Gastroesophageal sphincter (tissue), 4 donors: ENCODE results near the gene SH3RF3. TPM values are rescaled to one million over a fixed set of nuclear protein-coding genes. Genes with fewer than 3 reads are reported as not detected.

Experiments used
- ATAC-seq: fragments of 150-250 bp; one replicate; pipeline ENCODE4 v1.9.1; 2016; ENCODE audit warnings: mild to moderate bottlenecking, moderate library complexity
- H3K27ac ChIP-seq, 4 donors: fragments of 200-600 bp; sonication (generic) in 3 of 4; 1 replicate in 3 of 4; 2 replicates in 1 of 4; pipeline ENCODE4 v1.5.1; 2016 to 2019
- H3K27me3 ChIP-seq: fragments of 200-600 bp; sonication (generic); one replicate; pipeline ENCODE4 v1.5.1; 2019
- H3K36me3 ChIP-seq, 2 donors: fragments of 200-600 bp; sonication (generic); one replicate each; pipeline ENCODE4 v1.5.1; 2019; ENCODE audit warnings: control low read depth in 1 of 2
- H3K4me1 ChIP-seq, 3 donors: fragments of 200-600 bp; sonication (generic); 1 replicate in 2 of 3; 2 replicates in 1 of 3; pipeline ENCODE4 v1.5.1; 2016 to 2019; ENCODE audit warnings: control low read depth in 2 of 3
- H3K4me3 ChIP-seq, 2 donors: fragments of 200-600 bp; sonication (generic); one replicate each; pipeline ENCODE4 v1.5.1; 2019; ENCODE audit warnings: mild to moderate bottlenecking in 1 of 2, moderate library complexity in 1 of 2
- H3K9me3 ChIP-seq, 3 donors: fragments of 200-600 bp; sonication (generic); one replicate each; pipeline ENCODE4 v1.5.1; 2017 to 2019; ENCODE audit warnings: control low read depth in 2 of 3
- CTCF ChIP-seq, 4 experiments: fragments of 200-600 bp in 2 of 4; fragments of 450-650 bp in 2 of 4; sonication (generic) in 1 of 4; IDR thresholded peaks; one replicate each; pipeline ENCODE4 v1.5.1; 2017 to 2019; ENCODE audit warnings: antibody characterized with exemption in 4 of 4, mild to moderate bottlenecking in 2 of 4, moderate library complexity in 2 of 4
- EP300 ChIP-seq: sonication (generic); formaldehyde crosslinking; IDR thresholded peaks from one replicate; pipeline ENCODE4 v1.6.1; 2017; ENCODE audit warnings: antibody characterized with exemption, mild to moderate bottlenecking
- POLR2A ChIP-seq, 2 donors: fragments of 450-650 bp; IDR thresholded peaks; one replicate each; pipeline ENCODE4 v1.6.1; 2017; ENCODE audit warnings: antibody characterized with exemption in 2 of 2, mild to moderate bottlenecking in 2 of 2, moderate library complexity in 1 of 2
- POLR2AphosphoS5 ChIP-seq: sonication (generic); formaldehyde crosslinking; IDR thresholded peaks from one replicate; pipeline ENCODE4 v1.6.1; 2017; ENCODE audit warnings: antibody characterized with exemption
- WGBS, 2 donors: methylation state at CpG; one replicate each; pipeline ENCODE4 v1.1.5; 2018; ENCODE audit warnings: low coverage in 1 of 2; 5-methylcytosine and 5-hydroxymethylcytosine counted together
- small RNA-seq, 4 donors: library from RNA; depleted of rRNA; stranded (forward); fragments of <200 nt; gene quantifications; one replicate each; pipeline ENCODE3, GENCODE V24; 2016
- total RNA-seq, 4 donors: library from RNA; depleted of rRNA; stranded (reverse); fragments of >200 nt; gene quantifications; one replicate each; pipeline ENCODE4 v1.1.0, GENCODE V29; 2016

SH3RF3 gene
- total RNA-seq, 4 donors from 2014 or later, result 10.1 to 15.8 (median 13.2) TPM

GRCh38 chr2:109547280-109547679 lies 418.3 kb downstream of the SH3RF3 start:
- no peak for TF ChIP-seq POLR2AphosphoS5
- no peak for TF ChIP-seq EP300
- TF ChIP-seq POLR2A (IDR thresholded peaks at IDR 0.05), result no peak
- no peak for TF ChIP-seq CTCF (IDR thresholded peaks at IDR 0.05)
- H3K9me3 ChIP-seq, result no peaks in the 10 kb centered on the region
- H3K4me3 ChIP-seq, result no peak overlapping the region
- H3K27me3 ChIP-seq, result no peaks in the 10 kb centered on the region
- 73 to 94% methylated on average over 2 of the region's 2 CpGs for WGBS, 2 donors
- H3K4me1 ChIP-seq, result peaks cover 0 to 16% (median 4%) of the 10 kb centered on the region in 3 donors
- peaks cover 0 to 25% of the 10 kb centered on the region in 2 donors for H3K36me3 ChIP-seq
- ATAC-seq, result no peak
- H3K27ac ChIP-seq, result no peak overlapping the region

- no peaks in the 10 kb centered on the region for H3K27me3 ChIP-seq
These were observed 420.1 kb downstream of the SH3RF3 start for GRCh38 chr2:109549016-109549590.

More at GRCh38 chr2:109549016-109549590, 420.1 kb downstream of the SH3RF3 start:
- peaks cover 0 to 34% of the 10 kb centered on the region in 2 donors for H3K36me3 ChIP-seq
- no peaks in the 10 kb centered on the region for H3K9me3 ChIP-seq
- TF ChIP-seq EP300 (no peak), CTCF (IDR thresholded peaks at IDR 0.05) (no peak), POLR2AphosphoS5 (peak; percentile 11), POLR2A (IDR thresholded peaks at IDR 0.05) (no peak)
- no peak overlapping the region for H3K4me3 ChIP-seq
- 78 to 83% methylated on average over 4 of the region's 4 CpGs for WGBS, 2 donors
- H3K27ac ChIP-seq, result no peak overlapping the region
- peaks cover 0 to 16% (median 4%) of the 10 kb centered on the region in 3 donors for H3K4me1 ChIP-seq
- ATAC-seq, result no peak

Small RNA genes lying within 50 kb of the gene (small RNA-seq; reads per million reads assigned to genes)
- gene MIR4265 (0 reads per million in 4 donors), gene MIR4266 (0 reads per million in 4 donors), gene RF00017 (0 reads per million in 4 donors), gene SNRPGP9 (0 reads per million in 4 donors)

Other genes starting within 250 kb of the SH3RF3 start
- under 1 TPM in 1 of 4 donors, not detected in 3; 0.92 TPM for gene EDAR, start 140.0 kb upstream of the SH3RF3 start, total RNA-seq